GM18867 (cell line): ENCODE data around the gene C2orf76.
A peak's percentile ranks its signal among the peaks of the same experiment; 100 is the strongest.

ENCODE experiments used
- ATAC-seq: cut with Tn5 transposase; IDR thresholded peaks from one replicate; pipeline ENCODE4 v1.9.1; 2021; ENCODE audit warnings: mild to moderate bottlenecking, moderate library complexity; ENCODE audit not compliant: unreplicated experiment

C2orf76 gene

GRCh38 chr2:119266091-119266589 lies 100.5 kb downstream of the C2orf76 start:
- ATAC-seq = no peak

GRCh38 chr2:119265693-119266066 lies 101.0 kb downstream of the C2orf76 start:
- no peak for ATAC-seq

GRCh38 chr2:119264781-119265692 lies 101.6 kb downstream of the C2orf76 start:
- ATAC-seq = peak; percentile 99

GRCh38 chr2:119263656-119264055 lies 103.0 kb downstream of the C2orf76 start:
- no peak for ATAC-seq

GRCh38 chr2:119263025-119263424 lies 103.6 kb downstream of the C2orf76 start:
- ATAC-seq = no peak

GRCh38 chr2:119261493-119262225 lies 105.0 kb downstream of the C2orf76 start:
- no peak for ATAC-seq

GRCh38 chr2:119260646-119261492 lies 105.8 kb downstream of the C2orf76 start:
- ATAC-seq = no peak

- ATAC-seq = no peak
Observed at GRCh38 chr2:119259296-119259860, 107.3 kb downstream of the C2orf76 start.

GRCh38 chr2:119257198-119257597 lies 109.4 kb downstream of the C2orf76 start:
- ATAC-seq = no peak

GRCh38 chr2:119256582-119256921 lies 110.1 kb downstream of the C2orf76 start:
- ATAC-seq = no peak

GRCh38 chr2:119255760-119256581 lies 110.7 kb downstream of the C2orf76 start:
- no peak for ATAC-seq

- ATAC-seq = no peak
Observed at GRCh38 chr2:119254601-119255080, 112.0 kb downstream of the C2orf76 start.

- ATAC-seq = no peak
Observed at GRCh38 chr2:119253760-119254600, 112.7 kb downstream of the C2orf76 start.

- no peak for ATAC-seq
Observed at GRCh38 chr2:119253114-119253702, 113.4 kb downstream of the C2orf76 start.
